HG03378 (cell line): Measurements from ENCODE around the gene KRTAP13-2.

Source experiments
- ATAC-seq: cut with Tn5 transposase; IDR thresholded peaks from one replicate; pipeline ENCODE4 v1.9.1; 2021; ENCODE audit warnings: mild to moderate bottlenecking, moderate library complexity; ENCODE audit not compliant: unreplicated experiment

The KRTAP13-2 gene, protein sequence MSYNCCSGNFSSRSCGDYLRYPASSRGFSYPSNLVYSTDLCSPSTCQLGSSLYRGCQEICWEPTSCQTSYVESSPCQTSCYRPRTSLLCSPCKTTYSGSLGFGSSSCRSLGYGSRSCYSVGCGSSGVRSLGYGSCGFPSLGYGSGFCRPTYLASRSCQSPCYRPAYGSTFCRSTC

DNA sequence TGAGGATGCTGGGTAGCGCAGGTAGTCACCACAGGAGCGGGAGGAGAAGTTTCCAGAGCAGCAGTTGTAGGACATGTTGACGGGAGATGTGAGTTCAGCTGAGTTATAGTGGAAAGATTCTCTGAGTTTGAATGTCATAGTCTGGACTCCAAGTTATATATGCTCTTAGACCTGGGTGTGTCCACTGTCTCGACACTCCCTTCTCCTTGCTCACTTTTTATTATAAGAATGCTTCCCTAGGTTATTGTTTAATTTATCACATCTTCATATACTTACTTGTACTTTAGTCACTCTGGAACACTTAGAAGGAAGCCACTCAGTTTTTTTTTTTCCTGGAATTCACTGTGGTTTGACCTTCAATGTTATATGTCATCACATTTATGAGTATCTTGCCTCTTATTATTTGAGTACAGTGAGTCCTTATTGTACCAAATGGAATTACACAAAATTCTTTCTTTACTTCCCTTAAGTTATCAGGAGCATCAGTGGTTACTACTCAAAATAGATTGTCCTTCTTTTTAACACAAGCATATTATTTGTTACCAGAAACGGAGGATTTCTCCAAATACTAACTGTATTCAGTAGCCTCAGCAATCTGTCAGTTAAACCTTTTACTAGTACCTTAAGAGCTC is at the start of gene KRTAP13-2:
Gene KRTAP13-2, minus strand, starts transcription at position 133 of the 632 bp plus-strand sequence. Its CDS starts 58 bp downstream, at position 75.
- ATAC-seq: no peak

DNA sequence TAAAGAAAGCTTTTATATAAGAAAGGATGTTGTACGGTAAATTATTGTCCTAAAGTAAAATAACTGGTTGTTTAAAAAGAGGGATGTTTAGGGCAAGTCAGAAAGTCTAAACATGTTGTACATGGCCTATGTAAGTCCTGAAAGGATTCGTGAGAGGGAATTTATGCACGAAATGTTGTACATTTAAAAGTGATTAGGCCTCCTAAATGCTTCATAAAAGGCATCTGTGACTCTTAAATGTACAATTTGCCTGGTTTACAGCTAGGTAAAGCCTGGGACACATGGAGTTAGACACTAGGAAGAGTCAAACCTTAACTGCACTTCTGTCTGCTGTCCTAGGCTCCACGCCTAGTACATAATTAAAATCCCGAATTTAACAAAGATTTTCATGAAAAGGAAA is 43.9 kb upstream of the KRTAP13-2 start:
- no peak for ATAC-seq

DNA sequence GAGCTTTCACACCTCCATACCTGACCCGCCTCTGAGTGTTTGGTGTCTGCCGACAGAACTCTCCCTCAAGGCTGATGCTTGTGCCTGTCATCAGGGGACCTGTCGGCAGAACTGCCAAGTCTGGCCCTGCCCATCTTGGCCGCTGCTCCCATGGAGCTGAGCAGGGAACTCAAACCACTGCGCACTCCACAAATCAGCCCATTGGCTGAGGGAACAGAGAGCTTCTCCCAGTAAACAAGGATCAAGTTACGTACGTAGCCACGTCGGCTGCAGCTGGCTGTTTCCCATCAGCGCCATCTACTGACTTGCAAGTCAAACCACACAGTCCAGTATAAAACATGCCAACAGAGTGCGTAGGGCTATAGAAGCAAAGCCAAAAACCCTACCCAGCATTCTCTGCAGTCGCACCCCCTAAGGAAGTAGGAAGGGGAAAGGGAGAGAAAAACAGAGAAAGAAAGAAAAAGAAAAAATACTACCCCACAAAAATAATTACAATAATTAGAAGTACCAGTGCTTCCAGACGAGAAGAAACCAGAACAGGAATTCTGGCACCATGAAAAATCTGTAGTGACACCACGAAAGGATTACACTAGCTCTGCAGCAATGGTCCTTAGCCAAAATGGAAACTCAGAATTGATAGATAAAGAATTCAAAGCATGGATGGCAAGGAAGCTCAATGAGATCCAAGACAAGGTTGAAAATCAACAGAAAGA is 36.9 kb upstream of the KRTAP13-2 start:
- ATAC-seq: no peak

DNA sequence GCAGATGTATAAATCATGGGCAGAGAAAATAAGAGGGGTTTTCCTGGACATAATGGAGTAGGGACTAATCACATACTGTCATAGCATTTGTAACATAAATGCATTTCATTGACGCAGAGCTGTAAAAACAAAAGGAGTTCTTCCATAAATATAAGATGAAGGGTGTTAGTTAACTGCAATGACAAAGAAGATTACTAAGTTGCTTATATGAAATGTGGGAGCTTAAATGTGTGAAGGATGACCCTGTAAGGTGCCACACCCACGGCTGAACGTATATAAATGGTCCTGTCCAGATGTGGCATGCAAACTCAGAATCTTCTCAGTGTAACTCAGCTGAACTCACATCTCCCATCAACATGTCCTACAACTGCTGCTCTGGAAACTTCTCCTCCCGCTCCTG is 23.7 kb upstream of the KRTAP13-2 start, which contains the start of gene KRTAP13-1:
Gene KRTAP13-1, plus strand, starts transcription at position 301 of the 400 bp plus-strand sequence. Its CDS starts 56 bp downstream, at position 357.
- no peak for ATAC-seq

DNA sequence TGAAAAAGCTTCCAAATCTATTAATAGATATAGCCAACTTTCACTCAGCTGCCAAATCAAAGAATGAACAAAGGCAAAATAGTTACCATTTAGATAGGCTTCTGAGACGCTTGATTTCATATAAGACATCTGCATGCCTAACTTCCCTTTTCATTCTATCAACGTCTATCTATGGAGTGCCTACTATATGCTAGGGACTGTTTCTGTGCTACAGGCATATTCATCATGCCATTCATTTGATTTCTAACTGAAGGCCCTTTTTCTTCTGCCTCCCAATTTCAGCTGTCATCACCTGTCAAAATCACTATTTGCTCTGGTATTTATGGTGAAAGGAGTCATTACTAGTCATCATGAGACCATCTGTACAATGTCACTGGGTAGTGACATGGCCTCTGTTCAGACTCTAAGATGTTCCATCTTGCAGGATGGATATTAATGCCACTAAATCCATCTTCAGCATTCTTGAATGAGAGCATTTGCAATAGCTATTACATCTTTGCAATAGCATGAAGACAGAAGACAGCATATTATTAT is 19.5 kb upstream of the KRTAP13-2 start:
- ATAC-seq: no peak

DNA sequence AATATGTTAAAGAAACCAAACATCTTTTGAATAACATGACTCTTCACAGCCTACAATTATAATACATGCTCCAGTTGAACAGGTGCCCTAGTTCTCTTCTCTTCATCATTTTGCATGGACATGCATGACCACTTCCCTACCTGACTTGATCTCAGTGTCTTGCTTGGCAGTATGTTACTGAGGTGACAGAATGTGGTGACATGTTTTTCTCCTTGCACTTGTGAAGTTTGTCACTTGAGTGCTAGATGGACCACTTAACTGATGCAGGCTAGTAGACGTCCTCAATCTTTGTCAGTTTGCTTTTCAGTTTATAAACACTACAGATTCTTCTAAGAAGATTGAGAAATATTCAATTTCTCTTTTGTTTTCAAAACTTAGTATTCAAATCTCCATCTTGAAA is 10.1 kb upstream of the KRTAP13-2 start:
- ATAC-seq: no peak

DNA sequence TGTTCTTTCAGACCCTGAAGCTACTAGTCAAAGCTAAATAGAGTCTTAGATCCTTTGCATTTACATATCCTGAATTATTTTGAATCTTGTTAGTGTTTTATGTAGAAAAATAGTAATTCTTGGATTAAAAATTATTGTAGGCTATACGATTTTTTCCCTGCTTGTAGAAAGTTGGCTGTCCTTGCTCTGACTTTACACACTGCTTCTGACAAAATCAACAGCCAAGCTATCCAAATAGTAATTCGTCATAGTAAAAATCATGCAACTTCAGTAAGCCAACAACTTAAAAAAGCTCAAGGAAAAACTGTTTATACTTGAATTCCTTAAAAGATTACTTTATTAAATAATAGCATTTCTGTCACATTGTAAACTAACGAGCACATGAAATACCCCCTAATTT is 16.2 kb downstream of the KRTAP13-2 start:
- ATAC-seq: no peak

DNA sequence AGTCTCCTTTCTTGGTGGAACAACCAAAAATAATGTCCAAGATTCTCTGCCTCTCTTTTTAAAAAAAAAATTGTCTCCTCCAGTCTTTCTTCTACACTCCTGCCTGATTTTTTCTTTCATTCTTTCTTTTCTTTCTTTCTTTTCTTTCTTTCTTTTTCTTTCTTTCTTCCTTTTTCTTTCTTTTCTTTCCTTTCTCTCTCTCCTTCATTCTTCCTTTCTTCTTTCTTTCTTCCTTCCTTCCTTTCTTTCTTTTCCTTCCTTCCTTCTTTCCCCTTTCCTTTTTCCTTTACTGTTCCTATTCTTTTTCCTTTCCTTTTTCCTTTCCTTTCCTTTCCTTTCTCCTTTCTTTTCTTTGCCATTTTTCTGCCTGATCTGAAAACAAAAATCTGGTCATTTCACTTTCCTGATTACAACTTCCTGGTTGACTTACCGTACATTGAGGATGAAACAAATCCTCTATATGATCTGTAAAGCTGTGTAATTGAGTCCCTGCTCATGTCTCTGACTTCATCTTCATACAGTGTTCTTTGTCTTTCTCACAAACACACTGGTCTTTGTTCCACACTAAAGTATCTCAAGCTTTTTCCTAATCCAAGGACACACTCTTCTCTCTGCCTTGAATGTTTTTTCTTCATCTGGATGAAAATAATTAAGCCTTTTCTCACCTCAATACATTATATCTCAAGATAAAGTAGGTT is 17.6 kb downstream of the KRTAP13-2 start:
- ATAC-seq: no peak

DNA sequence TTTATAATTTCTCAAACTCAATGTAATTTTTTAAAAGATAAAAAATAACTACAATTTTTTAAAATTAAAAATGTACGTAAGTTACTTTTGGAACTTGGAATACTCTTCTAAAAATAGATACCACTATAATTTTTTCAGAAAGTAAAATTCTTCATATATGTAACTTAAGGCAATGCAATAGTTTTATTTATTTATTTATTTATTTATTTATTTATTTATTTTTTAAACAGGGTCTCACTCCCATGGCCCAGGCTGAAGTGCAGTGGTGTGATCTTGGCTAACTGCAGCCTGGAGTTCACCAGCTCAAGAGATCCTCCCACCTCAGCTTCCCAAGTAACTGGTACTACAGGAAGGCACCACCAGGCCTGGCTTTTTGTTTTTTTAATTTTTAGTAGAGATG is 20.5 kb downstream of the KRTAP13-2 start:
- no peak for ATAC-seq

DNA sequence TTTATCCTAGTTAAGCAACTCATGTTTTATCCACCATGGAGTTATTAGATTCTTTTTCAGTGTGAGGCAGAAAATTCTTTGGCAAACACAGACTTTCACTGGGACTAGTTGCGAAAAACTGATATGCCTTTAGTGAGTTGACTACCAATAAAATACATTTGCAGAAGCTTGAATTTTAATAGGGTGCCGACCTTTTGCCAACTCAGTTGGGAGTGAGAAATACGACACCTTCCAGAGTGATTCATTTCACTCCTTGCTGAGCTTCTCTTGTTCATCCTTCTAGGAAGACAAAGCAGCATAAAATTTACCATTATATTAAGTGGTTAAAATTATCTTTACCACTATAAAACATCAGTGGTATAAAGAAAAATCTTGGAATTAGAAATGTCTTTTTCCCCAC is 22.5 kb downstream of the KRTAP13-2 start:
- ATAC-seq: no peak

DNA sequence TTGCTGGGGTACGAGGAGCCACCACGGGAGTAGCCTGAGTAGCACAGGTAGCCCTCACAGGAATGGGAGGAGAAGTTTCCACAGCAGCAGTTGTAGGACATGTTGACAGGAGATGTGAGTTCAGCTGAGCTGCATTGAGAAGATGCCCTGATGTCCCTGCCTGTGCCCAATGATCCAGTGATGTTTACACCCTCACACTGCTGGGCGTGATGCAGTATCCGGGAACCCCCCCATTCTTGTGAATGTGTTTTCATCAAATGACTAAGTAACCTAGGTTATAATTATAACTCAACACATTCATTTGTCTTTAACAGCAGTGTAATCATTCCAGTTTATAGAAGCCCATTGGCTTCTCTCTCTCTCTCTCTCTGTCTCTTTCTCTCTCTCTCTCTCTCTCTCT is 23.6 kb downstream of the KRTAP13-2 start, which contains the start of gene KRTAP23-1:
Gene KRTAP23-1, minus strand, starts transcription at position 101 of the 400 bp plus-strand sequence. Its CDS starts 0 bp downstream, at position 101.
- ATAC-seq: no peak

DNA sequence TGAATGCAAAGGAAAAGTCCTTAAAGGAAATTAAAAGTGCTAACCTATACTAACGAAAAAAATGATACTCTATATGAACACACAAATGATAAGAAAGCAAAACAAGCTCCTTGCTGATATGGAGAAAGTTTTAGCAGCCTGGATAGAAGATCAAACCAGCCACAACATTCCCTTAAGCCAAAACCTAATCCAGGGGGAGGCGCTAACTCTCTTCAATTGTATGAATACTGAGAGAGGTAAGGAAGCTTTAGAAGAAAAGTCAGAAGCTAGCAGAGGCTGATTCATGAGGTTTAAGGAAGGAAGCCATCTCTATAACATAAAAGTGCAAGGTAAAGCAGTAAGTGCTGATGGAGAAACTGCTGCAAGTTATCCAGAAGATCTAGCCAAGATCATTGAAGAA is 27.1 kb downstream of the KRTAP13-2 start:
- no peak for ATAC-seq

DNA sequence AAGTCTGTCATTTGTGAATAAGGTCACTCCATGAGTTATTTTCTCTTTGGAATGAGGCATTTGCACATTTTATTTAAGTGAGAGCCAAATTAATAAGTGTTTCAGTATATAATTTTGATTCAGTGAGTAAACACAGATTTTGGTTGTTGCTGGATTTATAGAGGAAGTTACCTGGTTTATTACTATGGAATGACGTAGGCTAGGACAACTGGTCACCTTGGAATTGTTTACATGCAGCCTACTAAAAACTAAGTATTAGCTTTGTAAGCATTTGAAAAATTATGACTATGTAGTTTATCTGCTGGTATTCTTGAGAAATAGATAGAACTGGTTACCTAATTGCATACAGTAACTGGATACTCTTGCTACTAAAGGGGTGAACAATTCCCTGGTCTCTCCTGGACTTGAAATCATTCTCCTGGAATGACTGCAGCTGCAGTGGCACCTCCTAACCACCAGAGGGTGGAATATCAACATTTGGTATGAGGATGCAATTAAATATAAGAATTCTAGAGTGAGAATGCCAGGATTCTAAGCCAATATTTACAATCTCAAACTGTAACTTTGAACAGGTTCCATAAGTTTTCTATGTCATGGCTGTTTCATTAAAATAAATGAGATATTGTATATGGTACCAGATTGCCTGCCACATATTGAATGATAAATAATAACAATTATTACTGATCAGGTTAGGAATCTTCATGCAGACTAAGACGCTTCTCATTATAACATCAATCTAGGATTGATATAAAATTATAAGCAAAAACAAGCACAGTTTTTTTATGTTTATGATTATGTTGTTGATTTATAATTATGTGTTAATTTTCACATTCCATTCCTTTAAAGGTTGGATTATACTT is 31.1 kb downstream of the KRTAP13-2 start:
- ATAC-seq: no peak

DNA sequence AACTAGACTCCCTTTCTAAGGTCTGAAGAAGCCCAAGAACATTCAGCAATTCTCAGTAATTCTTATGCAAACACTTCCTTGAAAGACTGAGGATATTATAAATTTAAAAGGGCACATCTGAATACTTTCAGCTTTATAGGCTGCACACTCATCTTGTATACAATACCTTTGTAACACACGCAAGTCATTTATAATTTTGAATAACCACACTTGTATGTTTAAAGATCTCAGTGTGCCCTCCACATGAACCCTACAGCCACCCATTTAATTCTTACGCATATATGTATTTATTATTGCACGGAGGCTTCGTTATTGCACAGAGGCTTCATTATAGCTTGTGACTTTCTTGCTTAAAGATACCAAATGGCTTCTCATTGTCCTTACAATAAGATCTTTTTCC is 33.4 kb downstream of the KRTAP13-2 start:
- ATAC-seq: no peak

DNA sequence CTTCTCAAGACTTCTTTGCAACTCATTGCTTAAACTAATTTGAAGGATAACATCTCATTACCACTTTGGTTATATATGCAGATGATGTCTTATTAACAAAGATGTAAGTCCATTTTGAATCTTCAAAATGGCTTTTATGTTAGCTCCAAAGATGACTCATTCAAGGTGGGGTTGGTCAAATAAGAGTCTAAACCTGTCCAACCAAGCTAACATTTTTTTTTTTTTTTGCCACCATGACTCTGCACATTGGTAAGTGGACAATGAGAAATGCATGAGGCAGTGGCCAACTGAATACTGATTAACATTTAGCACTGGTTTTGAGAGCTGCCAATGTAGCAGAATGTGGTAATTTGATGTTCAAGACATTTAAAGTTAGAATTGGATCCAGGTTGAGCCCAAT is 34.3 kb downstream of the KRTAP13-2 start:
- ATAC-seq: no peak

DNA sequence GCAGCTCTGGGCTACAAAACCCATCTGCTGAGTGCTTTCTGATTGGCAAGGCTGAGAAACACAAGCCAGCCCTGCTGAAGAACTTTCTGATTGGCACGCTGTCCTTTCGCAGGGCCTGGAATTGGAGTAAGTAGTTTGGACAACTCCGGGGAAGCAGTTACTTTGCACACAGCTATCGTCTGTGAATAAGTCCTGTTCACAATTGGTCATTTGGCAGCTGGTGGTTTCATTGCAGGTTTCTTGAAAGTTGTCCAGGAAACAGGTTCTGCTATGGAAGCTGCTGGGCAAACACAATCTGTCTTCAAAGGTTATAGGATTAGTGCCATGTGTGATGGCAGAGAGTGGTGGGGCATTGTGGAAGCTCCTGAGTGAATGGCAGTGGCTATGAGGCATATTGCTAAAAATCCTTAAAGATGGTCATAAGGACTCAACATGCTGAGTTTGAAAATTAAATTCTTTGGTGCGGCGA is 34.8 kb downstream of the KRTAP13-2 start, which contains the start of gene KRTAP27-1:
Gene KRTAP27-1, minus strand, starts transcription at position 419 of the 469 bp plus-strand sequence. Its CDS starts 26 bp downstream, at position 393.
- ATAC-seq: no peak

DNA sequence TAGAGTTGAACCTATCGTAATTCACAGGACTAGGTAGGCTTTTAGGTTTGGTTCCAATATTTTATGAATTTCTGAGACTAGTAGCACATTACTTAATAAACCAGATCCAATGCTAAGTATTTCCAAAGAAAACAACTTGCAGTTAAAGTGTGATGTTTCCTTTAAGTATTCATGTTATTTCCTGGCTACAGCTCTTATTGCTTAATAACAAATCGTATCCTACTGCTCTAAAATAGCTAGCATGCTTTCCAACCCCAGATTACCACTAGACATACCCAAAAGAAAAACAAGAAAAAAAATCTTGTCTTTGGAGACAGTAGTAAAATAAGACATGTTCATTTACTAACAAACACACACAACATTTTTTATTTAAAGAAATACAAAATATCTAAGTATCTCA is 35.5 kb downstream of the KRTAP13-2 start:
- ATAC-seq: no peak

DNA sequence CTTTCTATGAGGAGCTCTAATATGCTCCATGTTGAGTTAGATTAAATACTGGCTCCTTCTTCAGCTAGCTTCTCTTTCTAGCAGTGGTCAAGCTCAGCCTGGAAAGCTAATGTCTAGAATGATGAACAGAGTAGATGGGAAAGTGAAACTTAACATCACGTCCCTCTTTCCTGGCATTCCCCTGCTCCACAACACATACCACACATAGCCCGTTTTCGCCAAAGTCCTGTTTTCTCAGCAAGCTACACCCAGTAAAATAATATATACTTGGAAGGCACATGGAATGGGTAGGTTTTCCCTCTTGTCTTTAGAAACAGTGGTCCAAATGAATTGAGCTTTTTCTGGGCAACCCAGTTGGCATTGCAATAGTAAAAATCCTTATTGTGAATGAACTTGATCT is 38.3 kb downstream of the KRTAP13-2 start:
- no peak for ATAC-seq

DNA sequence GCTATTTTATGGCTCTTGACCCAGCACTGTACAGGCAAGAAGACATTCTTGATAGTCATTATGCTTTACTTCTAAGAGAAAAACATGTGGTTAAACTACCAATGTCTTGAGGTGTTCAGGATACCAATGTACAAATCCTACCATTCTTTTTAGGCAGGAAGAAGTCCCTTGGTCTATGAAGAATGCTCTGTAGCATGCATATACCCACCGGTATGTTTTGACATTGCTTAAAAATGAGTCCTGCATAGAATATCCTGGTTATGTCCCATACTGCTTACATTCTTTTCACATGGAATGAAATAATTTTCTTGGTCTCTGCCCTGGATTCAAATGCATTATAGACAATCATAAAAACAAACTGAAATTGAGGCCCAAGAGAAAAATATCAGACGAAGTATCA is 39.4 kb downstream of the KRTAP13-2 start:
- no peak for ATAC-seq
